ENCODE data around the gene NPPB.

Gene NPPB

GRCh38 chr1:11858968-11859871 lies 475 bp upstream of the NPPB start:
- Histone ChIP-seq H2AFZ (ENCODE audit: low read length) (no peak overlapping the region), H3K4me2 (ENCODE audit: low read depth, low read length, poor library complexity, severe bottlenecking) (no peak overlapping the region)

GRCh38 chr1:11858158-11858557 lies 587 bp downstream of the NPPB start:
- H4K20me1 ChIP-seq (ENCODE audit: insufficient read depth, low read length, poor library complexity, severe bottlenecking): no peaks in the 10 kb centered on the region
- no peaks in the 10 kb centered on the region for H3K36me3 ChIP-seq (ENCODE audit: insufficient read depth, low read length)
- no peaks in the 10 kb centered on the region for H3K79me2 ChIP-seq (ENCODE audit: insufficient read depth, low read length)
- H3K9me2 ChIP-seq (replicated peaks; ENCODE audit: low read depth, low read length): no peaks in the 10 kb centered on the region
- no peaks in the 10 kb centered on the region for H3K9me3 ChIP-seq (ENCODE audit: insufficient read depth, low read depth, low read length)
- H3F3A ChIP-seq (ENCODE audit: low read depth): no peaks in the 10 kb centered on the region; the same call in 1 of the 2 replicates
- H2AFZ ChIP-seq (ENCODE audit: low read length): no peak overlapping the region
- no peak for TF ChIP-seq EZH2phosphoT487 (IDR thresholded peaks at IDR 0.05; ENCODE audit: borderline replicate concordance)
- TF ChIP-seq, protein P1, sequence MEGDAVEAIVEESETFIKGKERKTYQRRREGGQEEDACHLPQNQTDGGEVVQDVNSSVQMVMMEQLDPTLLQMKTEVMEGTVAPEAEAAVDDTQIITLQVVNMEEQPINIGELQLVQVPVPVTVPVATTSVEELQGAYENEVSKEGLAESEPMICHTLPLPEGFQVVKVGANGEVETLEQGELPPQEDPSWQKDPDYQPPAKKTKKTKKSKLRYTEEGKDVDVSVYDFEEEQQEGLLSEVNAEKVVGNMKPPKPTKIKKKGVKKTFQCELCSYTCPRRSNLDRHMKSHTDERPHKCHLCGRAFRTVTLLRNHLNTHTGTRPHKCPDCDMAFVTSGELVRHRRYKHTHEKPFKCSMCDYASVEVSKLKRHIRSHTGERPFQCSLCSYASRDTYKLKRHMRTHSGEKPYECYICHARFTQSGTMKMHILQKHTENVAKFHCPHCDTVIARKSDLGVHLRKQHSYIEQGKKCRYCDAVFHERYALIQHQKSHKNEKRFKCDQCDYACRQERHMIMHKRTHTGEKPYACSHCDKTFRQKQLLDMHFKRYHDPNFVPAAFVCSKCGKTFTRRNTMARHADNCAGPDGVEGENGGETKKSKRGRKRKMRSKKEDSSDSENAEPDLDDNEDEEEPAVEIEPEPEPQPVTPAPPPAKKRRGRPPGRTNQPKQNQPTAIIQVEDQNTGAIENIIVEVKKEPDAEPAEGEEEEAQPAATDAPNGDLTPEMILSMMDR (conservative IDR thresholded peaks at IDR 0.05; ENCODE audit: low read length): no peak
- H3K4me1 ChIP-seq (ENCODE audit: insufficient read depth, low read length, poor library complexity, severe bottlenecking): no peaks in the 10 kb centered on the region
- no peak overlapping the region for H3K4me2 ChIP-seq (ENCODE audit: low read depth, low read length, poor library complexity, severe bottlenecking)
- no peaks in the 10 kb centered on the region for H3K27me3 ChIP-seq (ENCODE audit: insufficient read depth, low read length, poor library complexity, severe bottlenecking)
- H3K4me3 ChIP-seq (ENCODE audit: low read length, poor library complexity, severe bottlenecking): no peak overlapping the region
- H3K9ac ChIP-seq (ENCODE audit: low read depth, low read length, poor library complexity, severe bottlenecking): no peak overlapping the region

More at GRCh38 chr1:11858968-11859871, 475 bp upstream of the NPPB start:
- Histone ChIP-seq H3K9ac (ENCODE audit: low read depth, low read length, poor library complexity, severe bottlenecking) (no peak overlapping the region), H3F3A (ENCODE audit: low read depth) (no peaks in the 10 kb centered on the region; the same call in 1 of the 2 replicates), H3K79me2 (ENCODE audit: insufficient read depth, low read length) (no peaks in the 10 kb centered on the region), H3K27me3 (ENCODE audit: insufficient read depth, low read length, poor library complexity, severe bottlenecking) (no peaks in the 10 kb centered on the region), H3K4me3 (ENCODE audit: low read length, poor library complexity, severe bottlenecking) (no peak overlapping the region), H3K9me3 (ENCODE audit: insufficient read depth, low read depth, low read length) (no peaks in the 10 kb centered on the region), H3K36me3 (ENCODE audit: insufficient read depth, low read length) (no peaks in the 10 kb centered on the region), H3K4me1 (ENCODE audit: insufficient read depth, low read length, poor library complexity, severe bottlenecking) (no peaks in the 10 kb centered on the region), H3K9me2 (replicated peaks; ENCODE audit: low read depth, low read length) (no peaks in the 10 kb centered on the region), H4K20me1 (ENCODE audit: insufficient read depth, low read length, poor library complexity, severe bottlenecking) (no peaks in the 10 kb centered on the region)
- TF ChIP-seq, protein P1 (conservative IDR thresholded peaks at IDR 0.05; ENCODE audit: low read length): peak; percentile 54
- TF ChIP-seq EZH2phosphoT487 (IDR thresholded peaks at IDR 0.05; ENCODE audit: borderline replicate concordance): no peak

DNA sequence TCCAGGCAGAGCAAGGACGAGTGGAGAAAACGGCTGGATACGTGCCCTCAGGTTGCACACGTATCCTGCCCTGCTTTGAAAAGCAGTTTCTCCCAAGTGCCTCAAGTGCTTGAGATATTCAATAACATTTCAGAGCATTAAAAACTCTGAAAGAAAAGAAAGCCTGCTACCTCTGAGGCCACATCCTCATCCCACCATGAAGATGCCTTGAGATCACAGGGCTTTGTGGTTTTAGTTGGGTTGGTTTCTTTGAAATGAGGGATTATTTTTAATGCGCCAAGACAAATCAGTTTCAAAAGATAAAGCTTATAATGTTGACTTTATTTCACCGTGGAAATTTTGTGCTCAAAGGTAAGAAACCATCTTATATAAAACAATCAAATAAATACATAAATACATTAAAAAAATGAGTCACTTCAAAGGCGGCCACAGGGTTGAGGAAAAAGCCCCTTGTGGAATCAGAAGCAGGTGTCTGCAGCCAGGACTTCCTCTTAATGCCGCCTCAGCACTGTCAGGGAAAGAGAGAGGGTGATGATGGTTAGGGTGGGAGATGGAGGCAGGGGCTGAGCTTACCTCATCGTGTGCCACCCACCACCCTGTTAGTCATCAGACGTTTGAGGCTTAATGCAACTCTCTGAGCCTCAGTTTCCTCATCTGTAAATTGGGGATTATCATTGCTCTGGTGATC lies 1.4 kb downstream of the NPPB start:
- Histone ChIP-seq H4K20me1 (ENCODE audit: insufficient read depth, low read length, poor library complexity, severe bottlenecking) (no peaks in the 10 kb centered on the region), H3K79me2 (ENCODE audit: insufficient read depth, low read length) (no peaks in the 10 kb centered on the region), H3K27me3 (ENCODE audit: insufficient read depth, low read length, poor library complexity, severe bottlenecking) (no peaks in the 10 kb centered on the region), H2AFZ (ENCODE audit: low read length) (no peak overlapping the region), H3K4me3 (ENCODE audit: low read length, poor library complexity, severe bottlenecking) (no peak overlapping the region), H3K9me2 (replicated peaks; ENCODE audit: low read depth, low read length) (no peaks in the 10 kb centered on the region), H3K36me3 (ENCODE audit: insufficient read depth, low read length) (no peaks in the 10 kb centered on the region), H3F3A (ENCODE audit: low read depth) (no peaks in the 10 kb centered on the region; the same call in 1 of the 2 replicates), H3K9ac (ENCODE audit: low read depth, low read length, poor library complexity, severe bottlenecking) (no peak overlapping the region), H3K4me2 (ENCODE audit: low read depth, low read length, poor library complexity, severe bottlenecking) (no peak overlapping the region), H3K9me3 (ENCODE audit: insufficient read depth, low read depth, low read length) (no peaks in the 10 kb centered on the region), H3K4me1 (ENCODE audit: insufficient read depth, low read length, poor library complexity, severe bottlenecking) (no peaks in the 10 kb centered on the region)
- TF ChIP-seq, protein P1 (conservative IDR thresholded peaks at IDR 0.05; ENCODE audit: low read length): no peak
- no peak for TF ChIP-seq EZH2phosphoT487 (IDR thresholded peaks at IDR 0.05; ENCODE audit: borderline replicate concordance)
